ENCODE data around the gene MRPL42.
"Not testable (repeated sequence)": the region's sequence is repeated elsewhere in the genome, so short reads cannot be mapped to it uniquely, and the experiment has no call there.

The MRPL42 gene

DNA sequence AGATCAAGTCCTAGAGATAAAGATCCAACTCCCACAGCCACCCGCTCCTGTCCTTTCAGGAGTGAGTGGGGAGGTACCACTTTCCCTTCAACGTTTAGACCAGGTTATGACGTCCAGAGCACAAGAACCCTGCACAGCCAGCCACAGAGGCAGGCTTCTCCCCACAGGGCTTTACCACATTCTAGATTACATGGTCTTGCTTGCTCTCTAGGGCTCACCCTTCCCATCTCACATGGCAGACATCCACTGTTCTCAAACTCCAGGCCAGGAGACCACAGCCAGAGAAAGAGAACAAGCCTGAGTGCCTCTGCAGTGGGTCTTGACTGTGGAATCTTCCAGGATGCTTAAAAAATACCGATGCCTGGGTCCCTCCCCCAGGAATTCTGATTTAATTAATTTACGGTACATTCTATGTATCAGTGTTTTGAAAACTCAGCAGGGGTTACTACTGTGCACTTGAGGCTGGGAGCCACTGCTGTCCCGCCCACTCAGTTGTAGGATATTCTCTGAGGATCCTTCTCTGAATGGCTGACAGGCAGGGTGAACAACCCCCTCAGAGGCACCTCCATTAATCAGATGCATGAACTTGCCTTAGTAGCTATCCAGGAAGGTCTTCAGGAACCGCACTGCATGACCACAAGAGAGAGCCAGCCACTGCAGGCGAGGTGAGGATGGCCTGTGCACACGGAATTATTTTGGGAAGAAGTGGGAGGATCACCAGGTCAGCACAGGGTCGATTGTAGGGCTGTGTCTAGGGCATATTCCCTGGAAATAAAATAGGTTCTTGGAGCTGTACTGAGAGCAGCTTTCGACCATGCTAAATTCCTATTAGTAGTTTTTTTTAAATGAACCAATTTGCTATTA lies 83.7 kb downstream of the MRPL42 start:
- DNase-seq: no peak

DNA sequence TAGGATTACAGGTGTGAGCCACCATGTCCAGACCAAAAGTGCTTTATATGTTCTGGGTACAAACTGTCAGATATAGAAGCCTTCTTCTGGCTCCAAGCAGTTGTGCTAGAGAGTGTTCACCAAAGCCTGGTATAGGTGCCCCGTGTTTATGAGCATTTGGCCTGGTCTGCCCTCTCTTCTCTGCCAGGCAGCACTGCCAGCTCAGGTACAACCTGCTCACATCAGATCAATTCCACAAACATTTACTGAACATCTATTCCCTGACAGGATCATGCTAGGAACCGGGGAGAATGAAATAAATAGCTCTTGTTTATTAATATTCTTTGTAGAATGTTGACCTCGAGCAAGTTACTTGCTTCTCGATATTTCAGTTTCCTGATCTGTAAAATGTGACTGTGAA lies 85.1 kb downstream of the MRPL42 start:
- DNase-seq: no peak

- not testable (repeated sequence) for DNase-seq
These were observed 90.6 kb downstream of the MRPL42 start for GRCh38 chr12:93557879-93558278.

GRCh38 chr12:93558685-93559084 lies 91.4 kb downstream of the MRPL42 start:
- DNase-seq: not testable (repeated sequence)

DNA sequence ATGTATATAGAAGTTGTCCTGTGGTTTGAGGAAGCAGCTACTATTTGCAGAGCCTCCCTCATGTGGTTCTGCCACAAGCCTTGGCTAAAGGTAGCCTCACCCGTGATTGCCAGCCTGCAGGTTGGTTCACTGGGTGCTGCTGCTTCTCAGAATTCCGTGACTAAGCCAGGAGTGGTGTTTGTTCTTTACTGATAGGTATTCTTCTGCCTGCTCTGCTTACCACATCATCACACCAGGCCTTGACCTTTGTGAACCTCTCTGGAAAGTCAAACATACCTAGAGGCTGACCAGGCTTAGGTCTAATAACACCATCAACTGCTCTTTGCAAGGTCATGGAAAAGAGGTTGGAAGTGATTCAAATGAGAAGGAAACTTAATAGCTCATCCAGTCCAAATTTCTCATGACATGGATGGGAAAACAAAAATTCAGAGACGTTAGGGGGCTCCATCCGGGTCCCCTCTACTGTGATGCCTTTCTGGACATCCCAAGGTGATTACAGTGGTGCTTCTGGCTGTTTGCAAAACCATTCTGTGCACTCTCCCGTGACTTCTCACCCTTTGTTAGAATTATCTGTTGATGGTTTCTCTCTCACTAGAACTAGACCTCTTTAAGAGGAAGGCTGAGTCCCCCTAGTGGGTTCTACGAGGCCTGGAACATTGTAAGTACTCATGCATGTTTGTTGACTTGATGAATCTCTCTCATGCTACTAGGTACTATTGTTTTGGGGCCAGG lies 96.7 kb downstream of the MRPL42 start:
- peak; percentile 29 for DNase-seq

DNA sequence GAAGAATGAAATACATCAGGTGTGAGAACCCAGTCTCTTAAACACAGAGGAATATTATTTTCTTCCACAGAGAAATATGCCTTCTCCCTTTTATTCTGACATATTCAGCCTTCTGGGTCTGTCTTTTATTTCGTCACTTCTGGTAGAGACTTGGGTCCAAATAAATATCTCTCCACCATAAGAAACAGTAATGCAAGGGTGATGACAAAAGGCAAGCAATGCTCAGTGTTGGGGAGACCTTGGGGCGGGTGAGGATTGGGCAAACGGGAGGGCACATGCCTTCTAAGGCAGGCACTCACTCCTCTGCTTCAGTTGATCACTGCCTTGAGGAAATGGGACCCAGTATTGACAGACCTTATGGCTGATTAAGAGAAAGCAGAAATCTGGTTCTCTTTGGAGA lies 98.4 kb downstream of the MRPL42 start:
- no peak for DNase-seq
